ENCODE data around the gene NUCKS1.

DNA sequence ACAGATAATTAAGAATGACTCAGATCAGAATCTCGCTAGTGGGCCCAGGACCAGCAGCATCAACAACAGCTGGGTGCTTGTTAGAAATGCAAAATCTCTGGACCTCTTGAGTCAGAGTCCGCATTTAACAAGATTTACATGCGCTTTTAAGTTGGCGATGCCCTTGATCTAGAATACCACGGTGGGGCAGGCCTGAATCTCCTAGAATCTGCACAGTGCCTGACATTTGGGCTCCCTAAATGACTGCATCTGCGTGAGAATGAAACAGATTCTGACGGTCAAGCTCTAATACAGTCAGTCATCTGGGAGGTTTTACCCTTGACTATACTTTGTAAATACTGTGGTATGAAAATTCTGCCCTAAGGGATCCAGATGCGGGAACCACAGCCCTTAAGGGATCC lies 42.5 kb upstream of the NUCKS1 start:
- TF ChIP-seq, protein P1, sequence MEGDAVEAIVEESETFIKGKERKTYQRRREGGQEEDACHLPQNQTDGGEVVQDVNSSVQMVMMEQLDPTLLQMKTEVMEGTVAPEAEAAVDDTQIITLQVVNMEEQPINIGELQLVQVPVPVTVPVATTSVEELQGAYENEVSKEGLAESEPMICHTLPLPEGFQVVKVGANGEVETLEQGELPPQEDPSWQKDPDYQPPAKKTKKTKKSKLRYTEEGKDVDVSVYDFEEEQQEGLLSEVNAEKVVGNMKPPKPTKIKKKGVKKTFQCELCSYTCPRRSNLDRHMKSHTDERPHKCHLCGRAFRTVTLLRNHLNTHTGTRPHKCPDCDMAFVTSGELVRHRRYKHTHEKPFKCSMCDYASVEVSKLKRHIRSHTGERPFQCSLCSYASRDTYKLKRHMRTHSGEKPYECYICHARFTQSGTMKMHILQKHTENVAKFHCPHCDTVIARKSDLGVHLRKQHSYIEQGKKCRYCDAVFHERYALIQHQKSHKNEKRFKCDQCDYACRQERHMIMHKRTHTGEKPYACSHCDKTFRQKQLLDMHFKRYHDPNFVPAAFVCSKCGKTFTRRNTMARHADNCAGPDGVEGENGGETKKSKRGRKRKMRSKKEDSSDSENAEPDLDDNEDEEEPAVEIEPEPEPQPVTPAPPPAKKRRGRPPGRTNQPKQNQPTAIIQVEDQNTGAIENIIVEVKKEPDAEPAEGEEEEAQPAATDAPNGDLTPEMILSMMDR (IDR thresholded peaks at IDR 0.05 in 8 of 11, conservative IDR thresholded peaks at IDR 0.05 in 3 of 11) = no peak
- TF ChIP-seq POLR2A (IDR thresholded peaks at IDR 0.05) (no peak), POLR2AphosphoS5 (IDR thresholded peaks at IDR 0.05) (no peak)

Data from spleen (tissue), 7 donors.